HepG2 (cell line): ENCODE results near the gene DAPP1. TPM values are rescaled to one million over a fixed set of nuclear protein-coding genes. Genes with fewer than 3 reads are reported as not detected.

Experiments used
- AHDC1 ChIP-seq: sonication (generic); formaldehyde crosslinking; IDR thresholded peaks from 2 replicates; pipeline ENCODE4 v1.5.1; 2020; ENCODE audit warnings: mild to moderate bottlenecking, missing genetic modification reagents, borderline replicate concordance
- CBX5 ChIP-seq: sonication (generic); formaldehyde crosslinking; IDR thresholded peaks from 2 replicates; pipeline ENCODE4 v1.4.0; 2020; ENCODE audit warnings: missing genetic modification reagents, borderline replicate concordance
- JDP2 ChIP-seq: sonication (generic); formaldehyde crosslinking; IDR thresholded peaks from 2 replicates; pipeline ENCODE4 v1.8.1; 2022; ENCODE audit warnings: missing genetic modification reagents, borderline replicate concordance
- KLF6 ChIP-seq: IDR thresholded peaks from 2 replicates; pipeline ENCODE4 v1.8.0; 2016; ENCODE audit warnings: missing biosample characterization, missing genetic modification reagents
- NR2F2 ChIP-seq: IDR thresholded peaks from 2 replicates; pipeline ENCODE4 v1.6.1; 2012; ENCODE audit warnings: low read depth, inconsistent platforms, borderline replicate concordance
- ZBTB10 ChIP-seq: sonication (generic); formaldehyde crosslinking; IDR thresholded peaks from 2 replicates; pipeline ENCODE4 v1.4.0; 2020; ENCODE audit warnings: missing genetic modification reagents, borderline replicate concordance
- ZNF326 ChIP-seq: sonication (generic); formaldehyde crosslinking; IDR thresholded peaks from 2 replicates; pipeline ENCODE4 v1.4.0; 2020; ENCODE audit warnings: missing genetic modification reagents, borderline replicate concordance
- ZNF414 ChIP-seq: sonication (generic); formaldehyde crosslinking; IDR thresholded peaks from 2 replicates; pipeline ENCODE4 v1.5.0; 2020; ENCODE audit warnings: missing genetic modification reagents
- ZNF563 ChIP-seq: sonication (generic); formaldehyde crosslinking; IDR thresholded peaks from 2 replicates; pipeline ENCODE4 v1.8.0; 2022; ENCODE audit warnings: mild to moderate bottlenecking, moderate library complexity, missing genetic modification reagents
- polyA plus RNA-seq, 8 experiments: library from polyadenylated mRNA; depleted of rRNA in 3 of 8; stranded (reverse) in 7 of 8; unstranded in 1 of 8; fragments of >200 nt; fragmentation: Illumina TruSeq in 4 of 8; extraction: Trizol in 4 of 8; gene quantifications; 2 replicates each; pipeline versions ENCODE4 v1.2.1 to v1.2.3, GENCODE V29; 2011 to 2016; ENCODE audit warnings: low read depth in 4 of 8, missing spikeins in 1 of 8, mixed read lengths in 1 of 8; ENCODE audit not compliant: insufficient read depth in 1 of 8
- total RNA-seq, 5 experiments: library from RNA; depleted of rRNA; stranded (reverse); fragments of >200 nt; fragmentation: Illumina TruSeq; extraction: Trizol; gene quantifications; 2 replicates each; pipeline ENCODE4 v1.2.3, GENCODE V29; 2016; ENCODE audit warnings: low read depth in 1 of 5

Gene DAPP1
- total and polyA plus RNA-seq, 2 of the 13 experiments (the other 11 are each of a cell fraction or from before 2014, with no cell fraction given) = not detected

DNA sequence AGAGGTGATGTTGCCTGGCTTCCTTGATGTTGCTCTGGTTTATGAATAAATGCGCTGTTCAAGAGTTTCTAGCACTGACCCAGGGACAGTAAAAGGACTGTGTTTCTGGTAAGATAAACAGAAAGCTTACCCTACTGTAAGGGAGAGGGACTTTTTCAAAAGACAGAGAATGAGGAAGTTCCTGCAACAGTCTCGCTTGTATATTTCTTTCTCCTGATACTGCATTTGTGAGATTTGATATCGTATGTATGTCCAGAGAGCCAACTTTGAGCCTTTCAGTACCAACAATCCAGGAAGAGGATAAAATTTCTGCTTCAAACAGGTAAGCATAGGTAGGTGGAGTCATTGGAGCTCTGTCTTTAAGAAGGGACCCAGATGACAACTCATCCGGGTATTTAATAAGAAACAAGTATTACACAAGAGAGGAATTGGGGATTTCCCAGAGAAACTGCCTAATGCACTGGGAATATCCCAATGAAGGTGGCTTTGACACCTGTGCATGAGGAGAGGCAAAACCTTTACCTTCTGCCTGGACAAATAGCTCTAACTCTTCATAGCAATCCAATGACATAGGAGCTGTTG lies 773 bp downstream of the DAPP1 start (continued):
- TF ChIP-seq ZBTB10 (no peak), ZNF563 (CRISPR knock-in tag) (no peak), JDP2 (CRISPR knock-in tag) (no peak), KLF6 (no peak), CBX5 (CRISPR knock-in tag) (no peak), NR2F2 (no peak), AHDC1 (CRISPR knock-in tag) (no peak), ZNF326 (CRISPR knock-in tag) (no peak), ZNF414 (CRISPR knock-in tag) (no peak)
